Dermis blood vessel endothelial cell (primary cell): Measurements from ENCODE around the gene EMX1. TPM values are rescaled to one million over a fixed set of nuclear protein-coding genes. Genes with fewer than 3 reads are reported as not detected.

Source experiments
- DNase-seq: peaks from one replicate; pipeline ENCODE4 v3.0.0; 2010
- total RNA-seq: library from RNA; depleted of rRNA; stranded (reverse); fragments of >200 nt; gene quantifications from 2 replicates; pipeline ENCODE4 v1.2.3, GENCODE V29; 2014

The EMX1 gene
- not detected in 2 replicates for total RNA-seq

DNA sequence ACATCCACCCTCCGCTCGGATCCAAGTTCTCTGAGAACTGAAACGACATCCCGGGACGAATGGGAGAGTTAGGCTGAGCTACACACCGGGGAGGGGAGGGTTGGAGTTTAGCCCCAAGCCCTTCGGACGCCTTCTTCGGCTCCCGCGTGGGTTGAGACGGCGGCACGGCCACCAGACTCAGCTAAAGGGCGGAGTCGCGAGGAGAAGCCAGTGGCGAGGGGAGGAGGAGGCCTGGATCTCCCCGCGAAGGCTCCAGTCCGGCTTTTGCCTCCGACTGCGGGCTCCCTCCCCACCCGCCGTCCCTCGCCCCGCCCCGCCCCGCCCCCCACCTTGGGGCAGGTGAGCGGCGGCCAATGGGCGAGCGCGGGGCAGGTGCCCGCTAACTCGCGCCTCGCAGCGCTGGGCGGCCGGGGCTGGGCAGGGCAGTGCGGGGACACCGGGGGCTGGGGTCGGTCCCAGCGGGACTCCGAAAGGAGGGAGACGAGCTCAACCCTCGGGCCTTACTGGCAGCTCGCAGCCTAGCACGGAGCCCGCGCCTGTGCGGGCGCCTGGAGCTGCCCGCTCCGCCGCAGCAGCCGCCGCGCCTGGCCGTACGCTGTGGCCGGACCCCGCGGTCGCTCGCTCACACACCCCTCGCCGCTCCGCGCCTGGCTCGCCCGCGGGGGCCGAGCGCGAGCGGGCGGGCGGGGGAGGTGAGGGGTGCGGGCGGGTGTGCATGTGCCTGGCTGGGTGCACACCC lies at the start of gene EMX1:
TSS of gene EMX1 (plus strand) at position 382 of the 739 bp plus-strand sequence. CDS start at position 716, 334 bp downstream.
- DNase-seq = no peak

DNA sequence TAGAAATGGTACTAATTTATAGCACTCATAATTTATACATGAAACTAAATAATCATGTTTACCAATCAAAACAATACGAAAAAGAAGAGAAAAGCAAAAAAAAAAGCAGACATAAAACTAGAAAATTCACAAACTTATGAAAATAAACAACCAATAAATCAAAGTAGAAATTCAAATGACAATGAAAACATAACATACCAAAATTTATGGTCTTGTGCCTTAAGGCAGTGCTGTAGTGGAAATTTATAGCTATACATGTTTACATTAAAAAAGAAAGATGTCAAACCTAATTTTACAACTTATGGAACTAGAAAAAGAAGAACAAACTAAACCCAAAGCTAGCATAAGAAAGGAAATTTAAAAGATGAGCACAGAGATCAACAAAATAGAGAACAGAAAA lies 46.3 kb upstream of the EMX1 start:
- DNase-seq = no peak

DNA sequence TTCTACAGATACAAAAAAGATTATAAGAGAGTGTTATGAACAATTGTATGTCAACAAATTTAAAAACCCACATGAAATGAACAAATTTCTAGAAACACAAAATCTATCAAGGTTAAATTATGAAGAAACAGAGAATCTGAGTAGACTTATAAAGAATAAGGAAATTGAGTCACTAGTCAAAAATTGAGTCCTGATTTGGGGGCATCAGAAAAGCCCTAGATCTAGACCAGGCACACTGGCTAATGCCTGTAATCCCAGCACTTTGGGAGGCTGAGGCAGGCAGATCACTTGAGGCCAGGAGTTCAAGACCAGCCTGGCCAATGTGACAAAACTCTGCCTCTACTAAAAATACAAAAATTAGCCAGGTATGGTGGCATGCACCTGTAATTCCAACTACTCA lies 45.4 kb upstream of the EMX1 start:
- DNase-seq = no peak

DNA sequence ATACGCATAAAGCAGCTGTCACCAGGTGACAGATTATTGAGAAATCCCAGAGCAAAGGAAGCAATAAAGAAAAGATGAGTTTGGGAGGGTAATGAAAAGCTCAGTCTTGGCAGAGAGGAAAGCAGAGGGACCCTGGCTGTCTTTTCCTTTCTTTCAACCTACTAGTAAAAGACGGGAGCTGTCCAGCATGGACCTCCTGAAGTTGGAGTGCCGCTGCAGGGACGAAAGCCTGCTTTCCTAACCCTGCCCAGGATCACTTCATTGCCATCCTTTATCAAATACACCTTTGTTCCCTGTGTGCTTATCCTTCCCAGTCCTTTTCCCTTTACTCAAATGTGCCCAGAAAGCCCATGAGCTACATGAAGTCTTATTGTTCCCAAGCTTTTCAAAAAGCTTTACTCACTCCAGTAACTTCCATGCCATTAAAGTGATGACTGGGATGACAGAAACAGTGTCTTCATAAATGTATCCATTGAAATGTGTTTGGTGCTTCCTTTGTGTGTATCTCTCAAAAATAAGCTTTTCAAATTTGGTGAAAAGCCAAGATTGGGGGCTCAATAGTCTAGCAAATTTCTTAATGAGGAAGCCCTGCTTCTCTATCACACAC lies 33.9 kb upstream of the EMX1 start:
- peak; percentile 60 for DNase-seq

DNA sequence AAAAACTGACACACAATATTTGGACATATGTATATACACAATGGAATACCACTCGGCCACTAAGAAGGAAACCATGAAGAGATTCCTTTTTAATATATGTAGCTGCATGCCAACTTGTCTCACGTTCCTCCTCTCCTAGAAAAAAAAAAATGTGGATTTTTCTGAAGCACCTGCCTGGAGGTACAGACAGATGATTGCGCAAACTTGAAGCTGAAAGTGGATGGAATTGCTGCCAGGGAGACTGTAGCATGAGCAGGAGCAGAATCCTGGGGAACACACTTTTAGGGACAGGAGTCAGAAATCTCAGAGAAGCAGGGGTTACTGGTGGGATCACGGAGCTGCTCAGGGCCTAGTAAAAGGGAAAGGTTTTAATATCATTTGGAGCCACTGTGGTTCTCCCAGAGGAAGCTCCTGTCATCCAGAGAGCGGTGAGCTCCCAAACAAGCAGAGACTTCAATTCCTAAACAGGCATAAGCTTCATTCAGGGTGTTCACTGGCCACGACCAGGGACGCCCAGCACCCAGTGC lies 30.8 kb upstream of the EMX1 start:
- DNase-seq = no peak

DNA sequence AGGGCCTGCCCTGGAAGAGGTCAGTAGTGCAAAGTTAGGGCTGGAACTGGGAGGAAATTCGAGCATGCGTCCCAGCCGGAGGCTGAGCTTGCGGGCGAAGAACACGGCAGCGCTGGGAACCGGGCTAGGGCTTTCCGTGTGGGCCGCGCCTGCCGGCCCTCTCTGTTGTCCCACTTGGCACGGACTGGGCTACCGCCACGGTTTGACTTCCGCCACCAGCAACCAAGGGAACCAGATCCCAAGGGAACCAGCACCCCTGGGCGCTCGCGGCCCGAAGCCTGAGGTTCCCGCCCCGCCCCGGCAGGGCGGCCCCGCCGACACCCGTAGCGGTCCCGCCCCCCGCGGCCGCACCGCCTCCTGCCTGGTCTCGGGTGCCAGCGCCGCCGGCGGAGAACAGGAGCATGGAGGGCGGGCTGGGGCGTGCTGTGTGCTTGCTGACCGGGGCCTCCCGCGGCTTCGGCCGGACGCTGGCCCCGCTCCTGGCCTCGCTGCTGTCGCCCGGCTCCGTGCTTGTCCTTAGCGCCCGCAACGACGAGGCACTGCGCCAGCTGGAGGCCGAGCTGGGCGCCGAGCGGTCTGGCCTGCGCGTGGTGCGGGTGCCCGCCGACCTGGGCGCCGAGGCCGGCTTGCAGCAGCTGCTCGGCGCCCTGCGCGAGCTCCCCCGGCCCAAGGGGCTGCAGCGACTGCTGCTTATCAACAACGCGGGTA lies 30.1 kb upstream of the EMX1 start, which contains the start of gene SPR:
TSS of gene SPR (plus strand) at position 377 of the 708 bp plus-strand sequence. CDS start at position 402, 25 bp downstream.
- DNase-seq = peak; percentile 69

DNA sequence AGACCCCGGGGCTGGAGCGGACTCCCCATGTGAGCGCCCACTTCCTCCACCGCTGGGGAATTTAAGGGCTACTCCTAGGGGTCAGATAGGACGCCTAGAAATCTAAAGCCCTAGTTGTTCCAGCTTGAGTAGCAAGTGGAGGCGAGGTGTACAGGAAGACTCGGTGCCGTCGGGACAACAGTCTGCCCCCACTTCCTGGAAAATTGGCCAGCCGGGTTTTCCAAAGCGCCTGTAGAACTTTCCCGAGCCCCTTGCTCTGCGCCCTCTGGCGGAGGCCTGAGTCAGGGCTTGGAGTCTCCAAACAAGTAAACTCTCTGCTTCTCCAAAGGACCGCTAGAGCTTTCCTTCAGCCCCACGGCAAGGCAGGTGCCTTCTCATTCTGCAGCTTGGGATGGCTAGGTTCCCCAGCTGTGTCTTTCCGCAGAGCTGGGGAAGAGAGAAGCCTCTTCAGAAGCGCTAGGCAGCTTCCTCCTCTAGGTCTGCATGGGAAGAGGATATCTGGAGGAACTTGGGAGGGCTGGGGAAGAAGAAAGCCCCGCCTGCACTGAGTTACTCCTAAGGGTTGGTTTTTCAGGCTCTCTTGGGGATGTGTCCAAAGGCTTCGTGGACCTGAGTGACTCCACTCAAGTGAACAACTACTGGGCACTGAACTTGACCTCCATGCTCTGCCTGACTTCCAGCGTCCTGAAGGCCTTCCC lies 29.4 kb upstream of the EMX1 start:
- peak; percentile 91 for DNase-seq

DNA sequence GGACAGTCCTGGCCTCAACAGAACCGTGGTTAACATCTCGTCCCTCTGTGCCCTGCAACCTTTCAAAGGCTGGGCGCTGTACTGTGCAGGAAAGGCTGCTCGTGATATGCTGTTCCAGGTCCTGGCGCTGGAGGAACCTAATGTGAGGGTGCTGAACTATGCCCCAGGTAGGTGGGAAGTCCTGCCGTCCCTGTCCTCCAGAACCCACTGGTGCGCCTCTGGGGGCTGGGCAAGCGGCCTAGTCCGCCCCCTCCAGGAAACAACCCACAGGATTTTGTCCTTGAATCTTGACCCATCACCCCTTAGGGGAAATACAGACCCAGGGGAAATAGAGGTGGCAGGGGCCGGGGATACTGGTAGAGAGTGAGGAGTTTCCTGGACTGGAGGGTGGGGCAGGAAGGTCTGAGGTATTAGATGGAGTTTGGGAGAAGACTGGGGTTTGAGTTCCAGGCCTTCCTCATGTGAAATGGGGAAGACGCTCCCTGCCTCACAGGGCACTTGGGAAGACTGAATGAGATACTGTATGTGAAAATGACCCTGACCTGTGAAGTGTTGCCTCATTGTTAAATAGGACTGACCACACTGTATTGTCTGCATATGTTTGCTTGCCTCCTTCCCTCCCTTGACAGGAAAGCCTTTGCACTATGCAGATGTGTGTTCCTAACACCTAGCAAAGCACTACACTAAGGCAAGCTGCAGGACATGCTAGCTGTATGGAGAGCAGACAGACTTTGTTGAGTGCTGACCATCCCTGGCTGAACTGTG lies 28.7 kb upstream of the EMX1 start:
- DNase-seq = no peak

DNA sequence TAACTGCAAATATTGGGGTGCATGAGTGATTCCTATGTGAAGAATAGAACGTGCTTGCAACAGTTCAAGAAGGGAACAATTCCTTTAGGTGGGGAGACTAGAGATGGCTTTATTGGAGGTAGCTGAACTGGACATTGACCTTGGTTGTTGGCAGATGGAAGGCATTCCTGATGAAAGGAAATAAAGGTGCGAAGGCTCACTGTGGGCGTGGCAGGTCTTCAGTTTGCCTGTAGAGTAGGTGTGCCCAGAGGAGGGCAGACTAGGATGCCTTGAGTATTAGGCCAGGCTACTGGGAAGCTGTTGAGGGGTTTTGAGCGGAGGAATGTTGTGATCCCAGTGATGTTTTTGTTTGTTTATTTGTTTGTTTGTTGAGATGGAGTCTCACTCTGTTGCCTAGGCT lies 27.3 kb upstream of the EMX1 start:
- no peak for DNase-seq

DNA sequence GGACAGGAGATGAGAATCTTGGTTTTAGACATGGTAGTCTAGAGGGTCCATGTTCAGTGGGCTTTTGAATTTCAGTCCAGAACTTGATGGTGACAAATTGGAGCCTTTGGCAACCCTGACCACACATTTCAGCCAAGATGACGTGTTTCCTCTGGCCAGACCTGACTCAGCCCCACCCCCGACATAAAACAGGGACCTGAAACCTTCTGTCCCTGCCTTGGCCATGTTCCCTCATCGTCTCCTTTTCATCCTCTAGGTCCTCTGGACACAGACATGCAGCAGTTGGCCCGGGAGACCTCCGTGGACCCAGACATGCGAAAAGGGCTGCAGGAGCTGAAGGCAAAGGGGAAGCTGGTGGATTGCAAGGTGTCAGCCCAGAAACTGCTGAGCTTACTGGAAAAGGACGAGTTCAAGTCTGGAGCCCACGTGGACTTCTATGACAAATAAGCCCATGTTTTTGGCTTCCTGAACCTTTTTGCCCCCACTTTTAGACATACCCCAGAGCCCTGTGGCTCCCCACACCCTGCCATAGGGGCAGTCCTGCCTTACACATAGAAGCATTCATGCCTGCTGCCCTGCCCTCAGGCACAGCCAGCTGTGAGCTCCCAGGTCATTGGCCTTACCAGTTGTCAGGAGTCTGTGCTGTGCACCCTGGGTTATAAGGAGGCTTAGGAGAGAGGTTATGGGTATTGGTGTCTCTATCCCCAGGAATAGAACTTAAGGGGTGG lies 26.1 kb upstream of the EMX1 start:
- DNase-seq = no peak

DNA sequence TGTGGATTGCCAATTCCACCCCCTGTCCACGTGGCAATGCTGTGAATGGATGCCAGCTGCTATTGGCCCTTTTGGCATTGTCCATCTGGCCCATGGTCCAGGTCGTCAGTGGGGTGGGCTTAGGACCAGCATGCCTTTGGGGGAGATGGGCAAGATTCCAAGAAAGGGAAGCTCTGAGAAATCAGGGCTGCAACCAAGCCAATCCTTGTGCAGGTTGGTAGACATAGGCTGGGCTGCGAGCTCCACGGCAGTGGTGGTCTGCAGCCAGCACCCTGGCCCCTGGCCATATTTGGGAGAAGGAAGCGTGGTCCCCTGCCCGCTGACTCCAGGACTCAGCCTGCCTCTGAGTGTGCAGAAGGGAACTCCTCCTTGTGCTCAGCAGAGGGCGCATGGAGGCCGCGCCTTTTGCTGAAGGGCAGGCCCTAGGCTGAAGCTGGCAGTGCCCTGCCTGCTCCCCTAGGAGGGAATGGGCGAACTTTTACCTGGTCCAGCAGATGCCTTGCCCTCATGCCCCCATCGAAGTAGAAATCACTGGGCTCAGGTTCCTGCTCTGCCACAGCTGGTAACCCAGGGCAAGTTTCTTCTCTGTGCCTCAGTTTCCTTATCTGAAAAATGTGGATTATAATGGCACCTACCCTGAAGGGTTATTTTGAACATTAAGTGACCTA lies 24.7 kb upstream of the EMX1 start:
- peak; percentile 88 for DNase-seq

DNA sequence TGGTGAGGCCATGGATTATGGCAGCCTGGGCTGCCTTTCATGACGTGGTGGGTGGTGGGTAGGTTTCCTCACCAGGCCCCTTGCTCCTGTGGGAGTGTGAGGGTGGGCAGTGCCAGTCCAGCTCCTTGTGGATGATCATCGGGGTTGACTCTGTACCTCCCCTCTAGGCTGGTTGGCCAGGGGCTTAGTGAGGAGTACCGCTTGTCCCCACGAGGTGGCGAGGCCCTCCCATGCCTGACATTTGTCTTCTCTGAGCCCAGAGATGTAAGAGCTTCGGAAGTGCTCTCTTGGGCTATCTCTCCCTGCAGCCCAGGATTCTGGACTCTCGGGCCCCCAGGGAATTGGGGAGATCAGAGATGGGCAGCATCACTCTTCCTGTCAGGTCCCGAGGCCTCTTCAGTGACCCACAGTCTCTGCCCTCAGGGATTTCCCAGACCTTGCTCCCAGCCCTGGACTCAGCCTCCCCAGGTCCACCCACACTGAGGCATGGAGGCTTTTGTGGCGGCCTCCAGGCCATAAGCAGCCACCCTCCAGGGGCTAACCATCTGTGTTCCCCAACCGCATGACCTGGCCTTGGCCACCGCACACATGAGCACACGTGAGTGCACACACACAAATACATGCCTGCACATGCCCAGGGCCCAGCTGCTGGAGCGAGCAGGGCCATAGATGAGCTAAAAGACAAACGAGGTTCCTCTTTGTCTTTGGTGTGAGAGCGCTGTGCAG lies 23.6 kb upstream of the EMX1 start:
- DNase-seq = peak; percentile 87

DNA sequence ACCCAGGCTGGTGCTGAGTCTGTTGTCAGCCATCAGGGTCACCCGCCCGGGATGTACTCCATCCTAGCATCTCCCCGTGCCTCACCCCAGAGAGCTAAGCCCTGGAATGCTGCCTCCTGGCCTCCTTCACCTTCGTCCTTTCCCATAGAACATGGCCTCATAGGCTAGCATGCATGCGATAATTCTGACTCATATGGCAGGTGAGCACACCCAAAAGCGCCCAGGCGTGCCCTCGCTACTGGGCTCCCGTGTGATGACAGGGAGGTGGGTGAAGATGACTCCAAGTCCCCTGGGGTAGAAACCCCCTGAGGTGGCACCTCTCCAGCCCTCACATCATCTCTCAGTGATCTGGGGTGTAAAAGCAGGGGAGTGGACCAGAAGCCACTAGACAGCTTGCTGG lies 22.8 kb upstream of the EMX1 start:
- no peak for DNase-seq

DNA sequence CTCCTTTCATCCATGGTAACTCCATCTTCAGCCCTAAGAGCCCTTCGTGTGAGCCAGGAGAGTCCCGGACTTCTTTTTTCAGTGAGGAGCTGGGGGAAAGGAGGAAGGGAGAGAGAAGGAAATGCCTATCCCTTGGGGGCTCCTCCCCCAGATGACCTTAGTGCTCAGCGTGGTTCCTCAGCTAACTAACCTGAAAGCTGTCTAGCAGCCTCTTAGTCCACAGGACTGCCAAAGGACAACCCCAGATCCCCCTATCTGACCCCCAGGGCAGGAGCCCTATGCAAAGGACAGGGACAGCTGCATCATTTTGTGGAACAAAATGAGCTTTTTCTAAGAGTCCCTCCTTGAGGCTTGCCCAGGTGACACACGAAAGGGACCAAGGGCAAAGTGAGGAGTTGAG lies 22.2 kb upstream of the EMX1 start:
- no peak for DNase-seq

DNA sequence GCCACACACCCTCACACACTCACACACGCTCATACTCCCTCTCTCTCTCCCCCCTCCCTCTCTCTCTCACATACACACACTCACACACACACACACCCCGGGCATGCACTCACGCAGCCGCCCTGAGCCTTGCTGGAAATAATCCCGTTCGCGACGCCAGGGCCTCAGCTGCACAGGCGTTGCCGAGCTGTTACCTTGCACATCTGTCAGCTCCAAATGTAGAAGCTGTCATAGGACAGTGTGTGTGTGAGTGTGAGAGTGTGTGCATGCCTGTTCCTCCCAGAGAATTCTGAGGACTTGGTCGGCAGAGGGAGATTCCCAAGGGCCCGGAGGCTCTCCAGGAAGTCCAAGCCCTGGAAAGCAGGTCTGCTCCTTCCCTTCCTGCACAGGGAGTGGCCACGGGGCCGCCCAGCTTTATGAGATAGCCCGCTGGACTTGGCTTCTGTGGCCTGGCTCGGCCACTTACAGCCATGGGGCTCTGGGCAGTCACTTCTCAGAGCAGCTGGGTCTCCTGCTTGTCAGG lies 21.5 kb upstream of the EMX1 start:
- DNase-seq = peak; percentile 47

DNA sequence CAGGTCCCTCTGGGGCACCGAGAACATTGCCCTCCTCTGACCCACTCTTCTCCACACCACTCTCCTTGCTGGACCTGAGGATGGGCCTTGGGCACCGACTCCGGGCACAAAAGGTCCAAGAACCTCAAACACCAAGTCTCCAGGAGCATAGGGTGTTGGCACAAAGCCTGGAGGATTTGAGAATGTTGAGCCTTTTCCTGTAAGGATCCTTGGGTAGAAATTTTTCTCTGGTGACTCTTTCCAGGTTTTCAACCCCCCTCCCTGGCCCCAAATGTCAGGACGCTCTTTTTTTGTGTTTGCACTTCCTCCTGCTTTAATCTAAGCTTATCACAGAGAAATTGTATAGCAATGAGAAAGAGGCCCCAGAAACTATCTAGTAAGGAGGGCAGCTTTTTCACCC lies 20.9 kb upstream of the EMX1 start:
- DNase-seq = no peak

DNA sequence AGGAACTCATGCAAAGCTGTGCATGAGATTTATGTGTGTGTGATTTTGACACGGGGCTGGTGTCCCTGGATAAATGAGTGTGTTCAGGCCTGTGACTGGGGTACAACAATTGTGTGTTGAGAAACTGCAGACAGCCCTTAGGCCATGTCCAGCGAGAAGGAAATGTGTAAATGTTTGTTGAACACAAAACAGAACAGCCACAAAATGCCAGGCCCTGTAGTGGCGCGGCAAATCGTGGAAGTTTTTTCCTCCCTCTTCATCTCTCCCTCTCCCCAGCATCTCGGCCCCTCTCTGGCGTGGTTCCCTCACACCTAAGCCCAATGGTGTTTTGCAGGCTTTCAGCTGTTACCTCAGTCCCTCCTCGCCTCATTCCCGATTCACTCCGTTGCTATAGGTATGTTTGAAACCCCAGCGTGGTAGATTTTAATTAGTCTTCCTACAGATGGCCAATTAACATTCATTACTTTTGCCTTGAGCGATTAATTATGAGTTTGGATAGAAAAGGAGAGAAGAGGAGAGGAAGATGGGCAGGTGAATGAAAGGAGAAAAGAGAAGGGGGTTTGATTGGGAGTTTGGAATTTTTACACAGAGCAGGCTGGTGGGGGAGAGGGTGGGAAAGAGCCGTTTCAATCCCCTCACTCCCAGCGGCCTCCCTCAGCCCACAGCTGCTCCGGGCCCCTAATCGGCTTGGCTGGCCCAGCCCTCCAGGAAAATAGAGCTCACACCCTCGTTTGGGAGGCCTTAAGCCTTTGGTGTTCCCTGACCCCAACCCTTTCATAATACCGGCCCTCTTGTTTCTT lies 19.3 kb upstream of the EMX1 start:
- DNase-seq = no peak

DNA sequence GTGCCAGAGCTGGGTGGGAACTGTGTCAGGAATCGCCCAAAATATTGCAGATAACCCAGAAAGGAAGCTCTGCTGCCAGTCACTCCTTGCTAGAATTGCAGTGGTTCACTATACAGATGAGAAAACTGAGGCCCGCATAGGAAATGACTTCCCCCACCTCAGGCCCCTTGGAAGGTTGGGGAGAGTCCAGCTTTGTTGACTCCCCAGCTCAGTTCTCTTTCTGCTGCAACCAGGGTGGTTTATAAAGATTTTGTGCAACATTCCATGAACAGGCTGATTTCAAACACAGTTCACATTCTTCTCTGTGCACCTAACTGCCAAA lies 18.8 kb upstream of the EMX1 start:
- no peak for DNase-seq

DNA sequence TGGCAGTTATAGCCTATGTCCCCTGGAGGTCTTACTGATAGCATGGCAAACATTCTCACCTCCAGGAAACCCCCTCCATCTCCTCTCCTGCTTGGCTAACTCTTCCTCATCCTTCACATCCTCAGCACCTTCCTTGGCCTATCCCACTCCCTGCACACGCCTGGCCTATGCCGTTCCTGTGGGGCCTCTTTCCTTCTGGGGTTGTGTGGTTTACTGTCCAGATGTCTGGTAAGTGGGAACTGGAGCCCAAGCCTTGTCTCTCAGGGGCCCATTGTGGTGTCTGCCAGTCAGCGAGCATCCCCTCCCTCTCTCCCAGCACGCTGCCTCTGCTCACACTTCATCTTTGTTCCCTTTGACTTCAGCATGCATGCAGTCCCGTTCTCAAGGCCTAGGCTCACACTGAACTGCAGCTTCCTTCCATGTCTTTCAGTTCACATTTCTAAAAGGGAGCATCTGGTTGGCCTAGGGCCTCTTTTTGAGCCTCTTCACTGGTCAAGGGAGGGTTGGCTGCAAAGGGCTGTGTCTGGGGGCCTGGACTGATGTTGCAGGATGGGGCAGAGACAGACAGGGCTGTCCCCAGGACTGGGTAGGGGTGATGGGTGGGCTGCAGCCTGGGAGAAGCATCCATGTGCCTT lies 17.0 kb upstream of the EMX1 start:
- no peak for DNase-seq
